Suppressor macrophage treated with lipopolysaccharide for 4 hours (primary cell): Measurements from ENCODE around the gene ETFA.

Source experiments
- DNase-seq: peaks from one replicate; pipeline ENCODE4 v3.0.0-alpha.2; 2020

The ETFA gene

DNA sequence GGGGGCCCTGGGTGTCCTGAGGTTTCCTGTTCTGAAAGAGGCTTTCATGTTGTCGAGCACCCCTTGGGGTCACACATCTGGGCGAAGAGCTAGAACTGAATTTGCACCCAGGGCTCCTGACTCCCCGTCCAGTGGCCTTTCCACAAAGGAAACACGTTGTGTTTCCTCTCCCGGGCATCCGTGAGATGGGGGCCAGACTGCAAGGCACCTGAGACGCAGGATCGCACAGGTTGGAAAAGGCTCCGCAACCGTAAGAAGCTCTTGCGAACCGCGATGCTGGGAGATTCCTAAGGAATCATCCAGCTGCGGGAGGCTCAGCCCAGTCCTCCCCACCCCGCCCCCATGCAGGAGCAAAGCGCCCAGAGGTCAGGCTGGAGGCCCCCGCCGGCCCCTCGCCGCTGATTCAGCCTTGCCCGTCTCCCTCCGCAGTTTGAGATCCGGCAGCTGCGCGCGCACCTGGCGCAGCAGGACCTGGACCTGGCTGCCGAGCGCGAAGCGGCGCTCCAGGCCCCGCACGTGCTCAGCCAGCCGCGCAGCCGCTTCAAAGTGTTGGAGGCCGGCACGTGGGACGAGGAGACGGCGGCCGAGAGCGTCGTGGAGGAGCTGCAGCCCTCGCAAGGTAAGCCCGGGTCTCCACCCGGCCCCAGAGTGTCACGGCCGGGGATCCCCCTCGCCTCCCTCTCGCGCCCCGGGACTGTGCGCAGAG is 119.6 kb downstream of the ETFA start:
- DNase-seq, result no peak

DNA sequence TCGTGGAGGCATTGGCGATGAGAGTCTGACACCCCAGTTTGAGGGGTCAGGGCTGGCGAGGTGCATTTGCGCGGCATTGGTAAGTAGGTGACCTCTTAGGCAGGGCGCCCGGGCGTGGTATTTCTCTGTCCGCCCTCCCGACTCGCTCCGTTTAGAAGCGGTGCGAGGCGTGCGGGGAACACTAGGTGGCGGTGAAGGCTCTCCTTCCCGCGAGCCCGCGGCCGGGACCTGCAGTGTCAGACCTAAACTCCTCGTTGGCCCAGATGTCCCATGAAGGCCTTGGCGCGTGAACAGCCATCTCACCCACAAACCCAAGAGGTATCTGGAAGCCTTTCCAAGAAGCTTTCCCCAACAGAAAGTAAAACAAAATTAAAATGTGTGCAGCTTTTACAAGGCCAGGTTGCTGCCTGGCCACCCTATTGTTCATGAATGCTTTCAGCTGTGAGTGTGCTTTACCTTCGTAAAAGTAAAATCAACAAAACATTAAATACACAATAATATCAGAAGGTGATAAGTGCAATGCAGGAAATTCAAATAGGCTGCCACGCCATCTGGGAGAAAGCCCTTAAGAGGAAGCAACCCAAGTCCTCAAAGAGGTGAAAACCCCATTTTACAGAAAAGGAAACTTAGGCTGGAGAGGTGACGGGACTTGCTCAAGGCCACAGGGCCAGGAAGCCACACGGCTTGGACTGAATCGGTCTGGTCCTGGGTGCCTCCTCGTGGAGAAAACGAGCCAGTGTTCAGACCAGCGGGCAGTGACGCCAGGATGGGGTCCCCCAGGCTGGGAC is 120.3 kb downstream of the ETFA start:
- peak; percentile 80 for DNase-seq

DNA sequence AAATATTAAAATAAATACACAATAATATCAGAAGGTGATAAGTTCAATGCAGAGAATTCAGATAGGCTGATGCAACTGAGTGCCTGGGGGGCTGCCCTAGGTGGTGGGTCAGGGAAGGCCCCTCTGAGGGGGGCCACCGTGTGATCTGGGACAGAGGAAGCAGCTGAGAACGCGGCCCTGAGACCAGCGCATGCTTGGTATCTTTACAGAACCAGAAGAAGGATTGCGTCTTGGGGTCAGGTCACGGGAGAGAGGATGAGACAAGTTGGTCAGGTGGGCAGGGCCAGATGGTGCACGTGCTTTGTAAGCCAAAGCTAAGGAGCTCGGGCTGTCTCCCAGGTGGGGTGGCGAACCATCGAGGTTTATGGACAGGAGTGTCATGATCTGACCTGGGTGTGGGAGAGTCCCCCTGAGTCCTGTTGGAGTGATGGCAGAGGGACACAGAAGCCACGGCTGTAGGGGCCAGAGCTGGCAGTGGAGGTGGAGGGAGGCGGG is 121.2 kb downstream of the ETFA start:
- no peak for DNase-seq

DNA sequence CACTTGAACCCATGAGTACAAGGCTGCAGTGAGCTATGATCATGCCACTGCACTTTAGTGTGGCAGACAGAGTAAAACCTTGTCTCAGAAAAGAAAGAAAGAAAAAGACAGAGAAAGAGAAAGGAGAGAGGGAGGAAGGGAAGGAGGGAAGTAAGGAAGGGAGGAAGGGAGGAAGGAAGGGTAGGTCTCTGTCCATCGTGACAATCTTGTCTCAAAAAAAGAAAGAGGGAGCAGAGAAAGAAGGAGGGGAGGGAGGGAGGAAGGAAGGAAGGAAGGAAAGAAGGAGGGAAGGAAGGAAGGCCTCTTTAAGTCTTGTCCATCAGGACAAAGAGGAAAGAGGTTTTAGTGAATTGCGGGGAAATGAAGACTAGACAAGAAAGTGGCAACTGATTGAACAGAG is 122.2 kb downstream of the ETFA start:
- no peak for DNase-seq

DNA sequence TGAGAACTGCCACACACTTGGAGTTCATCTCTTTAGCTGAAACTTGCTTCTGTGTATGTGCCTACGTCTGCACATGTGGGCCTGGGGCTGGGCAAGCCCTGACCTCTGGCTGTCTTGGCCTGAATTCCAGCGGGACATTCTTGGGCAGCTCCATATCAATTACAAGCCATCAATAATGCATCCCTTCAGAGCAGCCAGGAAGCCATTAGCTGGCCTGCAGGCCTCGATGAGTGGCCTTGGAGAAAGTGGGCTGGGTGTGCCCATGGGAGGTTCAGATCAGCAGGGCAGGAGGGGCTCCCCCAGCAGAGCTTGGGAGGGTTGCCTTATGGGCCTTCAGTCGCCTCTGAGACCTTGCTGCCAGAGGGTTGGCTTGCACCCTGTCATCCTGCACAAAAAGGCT is 124.1 kb downstream of the ETFA start:
- no peak for DNase-seq

DNA sequence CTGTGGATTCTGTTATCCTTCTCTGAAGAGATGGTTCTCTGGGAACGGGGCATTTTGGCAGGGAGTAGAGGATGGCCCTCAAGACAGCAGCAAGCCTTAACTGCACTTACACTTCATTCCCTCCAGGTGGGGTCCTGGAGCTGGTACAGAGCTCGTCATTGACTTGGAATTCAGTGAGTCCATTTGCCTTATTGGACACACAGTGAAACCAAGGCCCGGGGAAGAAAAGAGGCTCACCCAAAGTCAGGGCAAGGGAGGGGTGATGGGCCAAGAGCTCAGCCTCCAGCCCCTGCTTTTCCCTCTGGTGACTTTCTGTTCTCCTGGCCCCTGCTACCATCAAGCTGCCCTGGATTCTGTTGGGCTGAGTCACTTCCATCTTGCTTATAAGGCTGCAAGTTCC is 125.6 kb downstream of the ETFA start:
- DNase-seq, result peak; percentile 35

DNA sequence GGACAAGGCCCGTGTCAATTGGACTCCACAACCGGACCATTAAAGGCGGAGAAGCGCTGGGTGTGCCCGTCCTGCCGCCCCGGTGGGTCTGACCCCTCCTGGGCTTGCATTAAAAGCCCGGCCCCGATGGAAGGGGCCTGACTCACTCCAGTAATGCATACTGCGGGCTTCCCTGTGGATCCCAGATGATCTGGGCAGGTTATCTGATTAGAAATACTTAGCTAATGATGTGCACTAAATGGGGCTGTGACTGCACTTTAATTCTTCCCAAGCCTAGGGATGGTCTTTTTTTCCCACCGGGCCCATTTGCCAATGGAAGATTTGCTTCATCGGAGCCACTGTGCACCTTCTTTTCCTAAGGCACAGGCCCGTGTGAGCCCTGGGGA is 126.6 kb downstream of the ETFA start:
- no peak for DNase-seq

DNA sequence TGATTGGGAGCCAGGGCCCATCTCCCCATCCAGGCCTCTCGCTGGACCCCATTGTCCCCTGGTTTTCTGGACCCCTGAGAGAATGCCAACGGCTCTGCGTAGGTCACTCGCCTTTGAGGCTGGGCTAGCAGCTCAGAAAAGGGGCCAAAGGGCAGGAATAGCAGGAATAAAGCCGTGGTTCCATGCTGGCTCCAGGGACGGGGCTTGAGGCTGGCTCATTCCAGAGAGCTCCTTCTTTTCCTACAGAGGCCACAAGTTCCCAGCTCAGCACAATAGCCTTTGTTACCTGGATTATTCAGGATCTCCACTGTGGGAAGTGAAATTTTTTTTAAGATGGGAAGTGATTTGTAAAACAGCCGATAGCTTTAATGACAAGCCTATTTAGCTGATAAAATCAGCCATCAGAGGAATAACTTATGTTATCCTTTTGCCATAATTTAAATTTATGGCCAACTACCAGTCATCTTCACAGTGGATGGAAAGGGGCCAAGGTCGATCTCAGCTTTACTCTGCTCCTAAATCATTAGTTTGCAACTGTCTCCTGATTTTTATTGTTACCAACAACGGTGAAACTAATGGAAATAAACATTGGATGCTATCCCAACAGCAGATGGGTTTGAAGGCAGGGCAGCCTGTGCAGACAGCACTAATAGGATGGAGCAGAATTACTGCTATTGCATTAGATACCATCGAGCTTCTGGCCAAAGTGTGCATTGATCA is 127.2 kb downstream of the ETFA start:
- DNase-seq, result no peak

DNA sequence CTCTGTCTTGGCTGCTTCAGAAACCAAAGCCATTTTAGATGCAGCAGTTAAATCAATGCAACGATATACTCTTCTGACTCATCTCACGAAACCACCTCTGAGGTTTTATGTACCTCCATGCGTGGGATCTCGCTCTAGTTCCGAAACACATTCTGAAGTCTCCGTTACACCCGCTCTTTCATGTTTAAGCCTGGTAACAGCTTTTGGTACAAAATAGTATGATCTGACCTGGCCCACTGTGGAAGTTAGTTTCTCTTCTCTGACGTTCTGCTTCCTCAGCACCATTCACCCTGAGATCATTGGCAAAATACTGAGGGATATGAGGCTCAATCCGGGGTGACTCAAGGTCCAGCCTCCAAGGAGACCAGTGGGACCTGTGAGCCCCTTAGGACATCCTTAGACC is 129.6 kb downstream of the ETFA start:
- DNase-seq, result no peak

DNA sequence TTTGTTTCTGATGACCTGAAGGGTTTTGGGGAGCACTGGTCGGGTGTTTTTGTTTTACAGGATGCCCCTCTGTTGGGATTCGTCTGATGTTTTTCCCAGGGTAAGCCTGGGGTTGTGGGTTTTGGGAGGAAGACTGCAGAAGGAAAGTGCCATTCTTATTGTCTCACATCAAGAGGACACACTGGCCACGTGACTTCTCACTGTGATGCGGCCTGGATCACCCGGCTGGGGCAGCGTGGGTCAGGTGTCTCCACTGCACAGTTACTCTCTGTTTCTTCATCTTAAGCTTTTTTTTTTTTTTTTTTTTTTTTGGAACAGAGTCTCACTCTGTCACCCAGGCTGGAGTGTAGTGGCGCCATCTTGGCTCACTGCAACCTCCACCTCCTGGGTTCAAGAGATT is 130.9 kb downstream of the ETFA start:
- no peak for DNase-seq

DNA sequence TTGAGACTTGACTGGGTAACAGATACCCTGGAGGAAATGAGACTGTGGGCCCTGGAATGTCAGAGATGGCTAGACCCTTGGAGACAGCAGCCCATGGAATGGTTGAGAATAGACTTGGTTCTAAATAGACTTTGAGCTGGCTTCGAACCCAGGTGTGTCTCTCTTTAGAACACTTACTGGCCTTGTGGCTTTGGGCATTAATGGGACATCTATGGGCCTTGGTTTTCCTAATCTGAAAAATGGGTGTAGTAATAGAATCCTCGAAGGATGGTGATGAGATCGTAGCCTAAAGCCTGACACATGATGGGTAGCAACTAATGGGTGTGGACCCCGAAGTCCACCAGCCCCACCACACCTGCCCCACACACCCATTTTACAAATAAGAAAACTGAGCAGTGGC is 132.2 kb downstream of the ETFA start:
- DNase-seq, result no peak

DNA sequence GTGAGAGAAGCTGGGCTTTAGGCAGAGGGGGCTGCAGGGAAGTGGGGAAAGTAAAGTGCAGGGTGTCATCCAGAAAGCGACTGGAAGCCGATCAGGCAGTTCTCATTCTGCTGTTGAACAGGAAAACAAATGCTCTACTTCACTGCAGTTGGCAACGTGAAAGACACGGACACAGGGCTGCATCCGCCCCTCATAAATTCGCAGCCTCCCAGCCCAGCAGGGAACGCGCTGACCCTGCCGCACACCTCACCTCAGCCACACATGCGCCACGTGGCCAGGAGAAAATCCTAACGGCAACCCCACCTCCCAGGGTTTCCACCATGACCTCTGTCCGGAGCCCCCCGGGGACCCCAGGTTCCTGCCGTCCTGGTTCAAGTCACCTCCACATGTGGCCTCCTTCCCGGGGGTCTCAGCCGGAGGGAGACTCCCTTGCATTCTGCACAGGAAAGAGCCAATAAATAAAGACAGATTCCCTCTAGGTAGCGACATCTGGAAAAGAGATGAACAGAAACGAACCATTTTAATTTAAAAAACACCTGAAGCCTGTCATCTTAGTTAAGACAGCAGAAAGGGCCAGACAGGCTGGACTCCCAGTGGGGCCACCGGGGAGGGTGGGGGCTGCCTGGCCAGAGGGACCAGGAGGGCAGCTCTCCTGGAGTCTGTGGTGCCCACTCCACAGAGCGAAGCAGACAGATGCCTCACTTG is 132.8 kb downstream of the ETFA start:
- no peak for DNase-seq

DNA sequence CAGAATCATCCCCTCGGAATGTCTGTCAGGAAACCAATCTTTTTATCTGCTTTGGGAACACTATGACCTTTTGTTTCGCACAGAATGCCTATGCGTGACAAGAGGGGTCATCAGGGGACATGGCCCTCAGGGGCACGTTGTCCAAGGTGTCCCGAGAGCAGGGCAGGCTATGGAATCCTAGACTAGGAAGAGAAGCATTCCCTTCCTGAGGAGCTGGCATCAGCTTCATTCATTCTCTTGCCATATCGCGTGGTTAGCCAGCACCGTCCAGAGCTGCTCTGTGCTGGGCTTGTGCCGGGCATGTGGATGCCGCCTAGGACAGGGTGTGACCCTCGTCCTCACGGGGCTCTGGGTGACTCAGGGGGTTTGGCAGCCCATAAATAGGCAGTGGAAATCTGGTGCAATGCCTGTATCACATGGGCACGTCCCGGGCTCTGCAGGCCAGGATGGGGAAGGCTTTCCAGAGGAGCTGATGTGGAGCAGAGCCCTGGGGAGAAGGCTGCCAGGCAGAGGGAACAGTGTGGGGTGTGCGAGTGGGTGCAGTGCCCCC is 133.7 kb downstream of the ETFA start:
- DNase-seq, result no peak

DNA sequence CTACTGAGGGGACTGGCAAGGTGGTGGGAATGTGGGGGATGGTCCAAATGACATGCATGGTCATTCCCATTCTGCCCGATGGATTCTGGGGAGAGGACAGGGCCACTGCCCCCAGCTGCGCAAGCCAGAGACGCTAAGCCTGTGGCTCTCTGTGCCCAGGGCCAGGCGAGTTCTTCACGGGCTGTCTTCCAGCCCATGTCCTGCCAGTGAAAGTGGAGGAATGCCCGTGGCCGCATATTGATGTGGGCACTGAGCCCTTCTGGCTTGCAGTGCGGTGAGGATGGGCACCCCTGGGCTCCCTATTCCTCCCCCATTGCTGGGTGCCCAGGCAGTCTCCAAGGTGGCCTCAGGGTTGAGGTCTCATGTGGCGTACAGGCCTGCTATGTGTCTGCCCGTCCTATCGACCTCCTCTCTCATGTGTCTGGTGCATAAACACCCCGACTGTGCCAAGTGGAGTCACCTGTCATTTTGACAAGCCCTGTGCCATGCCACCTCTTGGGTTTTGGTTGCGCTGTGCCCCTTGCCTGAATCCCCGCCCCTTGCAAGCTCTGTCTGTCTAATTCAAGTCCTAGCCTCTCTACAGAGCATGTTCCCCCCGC is 134.7 kb downstream of the ETFA start:
- DNase-seq, result no peak

DNA sequence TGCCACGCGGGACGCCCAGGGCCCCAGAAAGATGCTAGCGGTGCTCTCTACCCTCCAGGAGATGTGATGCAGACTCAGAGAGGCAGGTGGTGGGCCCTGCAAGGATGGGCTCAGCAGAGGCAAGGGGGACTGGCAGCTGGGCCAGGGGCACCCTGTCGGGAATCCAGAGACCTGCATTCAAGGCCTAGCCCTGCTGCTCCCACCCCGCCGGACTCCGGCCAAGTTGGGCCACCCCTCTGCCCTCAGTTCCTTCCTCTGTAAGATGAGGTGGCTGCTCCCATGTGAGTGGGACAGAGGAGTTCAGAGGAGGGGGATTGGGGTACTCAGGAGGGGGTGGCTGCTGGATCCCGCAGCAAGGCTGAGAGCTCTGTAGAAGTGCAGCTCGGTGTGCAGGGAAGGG is 135.2 kb downstream of the ETFA start:
- no peak for DNase-seq

DNA sequence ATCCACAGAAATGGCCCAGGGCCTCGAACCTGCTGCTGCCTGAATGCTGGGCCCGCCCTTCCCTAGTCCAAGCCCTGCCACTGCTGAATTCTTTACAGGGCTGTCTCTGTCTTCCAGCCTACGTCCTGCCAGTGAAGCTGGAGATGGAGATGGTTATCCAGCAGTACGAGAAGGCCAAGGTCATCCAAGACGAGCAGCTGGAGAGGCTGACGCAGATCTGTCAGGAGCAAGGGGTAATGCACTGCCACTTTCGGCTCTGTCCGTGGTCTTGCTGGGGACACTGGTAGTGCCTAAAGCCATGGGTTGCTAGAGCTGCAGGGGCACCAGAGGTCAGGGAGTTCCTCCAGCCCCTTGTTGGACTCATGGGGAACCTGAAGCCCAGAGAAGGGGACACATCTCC is 135.8 kb downstream of the ETFA start:
- no peak for DNase-seq

DNA sequence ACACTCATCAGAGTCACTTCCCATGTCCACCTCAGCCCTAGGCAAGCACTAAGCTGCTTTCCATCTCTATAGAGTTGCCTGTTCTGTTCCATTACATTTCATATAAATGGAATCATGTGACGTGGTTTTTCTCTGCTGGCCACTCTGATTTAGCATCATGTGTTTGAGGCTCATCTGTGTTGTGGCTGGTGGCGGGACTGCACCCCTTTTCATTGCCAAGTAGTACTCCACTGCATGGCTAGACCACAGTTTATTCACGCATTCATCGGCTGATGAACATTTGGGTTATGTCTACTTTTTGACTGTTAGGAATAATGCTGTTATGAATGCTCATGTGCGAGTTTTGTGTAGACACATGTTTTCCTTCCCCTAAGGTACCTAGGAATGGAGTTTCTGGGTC is 136.6 kb downstream of the ETFA start:
- no peak for DNase-seq

DNA sequence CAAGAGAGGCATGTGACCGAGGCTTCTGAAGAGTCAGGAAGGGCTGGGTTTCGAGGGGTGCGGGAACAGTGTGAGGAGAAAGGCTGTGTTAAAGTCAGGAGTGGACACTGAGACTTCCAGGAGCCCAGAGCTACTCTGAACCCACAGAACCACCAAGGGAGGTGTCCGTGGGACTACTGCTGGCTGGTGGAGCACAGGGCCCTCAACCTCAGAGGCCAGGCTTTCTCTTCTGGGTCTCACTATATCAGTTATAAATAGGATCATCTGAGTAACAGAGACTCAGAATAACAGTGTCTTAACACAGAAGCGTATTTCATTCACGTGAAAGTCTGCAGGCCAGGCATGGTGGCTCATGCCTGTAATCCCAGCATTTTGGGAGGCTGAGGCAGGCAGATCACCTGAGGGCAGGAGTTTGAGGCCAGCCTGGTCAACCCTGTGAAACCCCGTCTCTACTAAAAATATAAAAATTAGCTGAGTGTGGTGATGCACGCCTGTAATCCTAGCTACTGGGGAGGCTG is 137.9 kb downstream of the ETFA start:
- DNase-seq, result no peak

DNA sequence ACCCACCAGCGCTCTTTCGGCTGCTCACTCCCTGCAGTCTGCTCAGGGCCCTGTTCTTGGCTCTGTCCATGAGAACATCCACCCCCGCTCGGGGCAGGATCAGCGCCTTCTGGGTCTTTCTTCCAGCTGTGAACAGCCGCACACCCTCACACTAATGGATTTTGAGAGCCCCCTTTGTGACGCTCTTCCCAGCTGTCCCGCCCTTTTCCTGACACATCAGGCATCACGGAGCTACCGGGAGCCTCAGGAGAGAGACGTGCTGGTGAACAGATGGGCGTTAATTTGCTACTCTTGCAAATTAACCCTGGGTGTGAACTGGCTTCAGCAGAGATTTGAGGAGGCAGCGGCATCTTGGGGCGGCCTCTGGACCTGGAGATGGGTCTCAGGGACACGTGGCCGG is 138.5 kb downstream of the ETFA start:
- no peak for DNase-seq

DNA sequence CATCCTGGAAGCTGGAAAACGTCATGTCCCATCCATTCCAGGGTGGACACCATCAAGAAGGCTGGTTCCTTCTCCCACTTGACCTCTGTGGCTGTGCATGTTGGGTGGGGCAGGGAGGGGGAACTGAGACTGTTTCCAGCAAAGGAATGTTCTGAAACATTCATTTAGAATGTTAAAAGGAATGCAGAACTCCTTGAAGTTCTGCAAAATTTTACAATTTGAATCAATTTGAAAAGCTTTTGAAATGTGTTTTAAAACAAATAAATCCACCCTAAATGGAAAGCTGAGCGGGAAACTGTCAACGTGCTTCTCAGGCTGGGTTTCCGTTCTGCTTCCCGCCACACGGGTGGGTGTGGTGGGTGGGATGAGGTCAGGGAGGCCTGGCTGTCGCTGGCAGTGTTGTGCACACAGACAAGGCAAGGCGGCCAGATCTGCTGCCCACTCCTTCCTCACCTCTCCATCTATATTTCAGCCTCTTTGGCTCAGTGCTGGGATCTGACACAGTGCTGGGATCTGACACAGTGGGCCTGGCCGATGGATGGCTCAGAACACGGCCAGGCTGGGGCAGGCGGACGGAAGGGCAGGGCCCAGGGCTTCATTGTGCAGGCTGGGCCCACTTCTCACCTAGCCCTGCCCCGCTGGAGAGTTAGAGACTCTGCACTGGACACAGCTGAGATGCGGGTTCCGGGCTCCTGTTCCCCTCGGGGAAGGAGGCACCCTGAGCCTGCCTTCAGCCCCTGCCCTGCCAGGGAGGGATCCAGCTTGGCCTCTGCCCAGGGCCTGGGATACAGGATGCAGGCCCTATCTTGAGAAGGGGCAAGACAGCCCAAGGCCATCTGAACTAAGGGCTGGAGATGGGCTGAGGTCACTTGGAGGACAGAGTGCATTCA is 141.1 kb downstream of the ETFA start:
- peak; percentile 73 for DNase-seq

DNA sequence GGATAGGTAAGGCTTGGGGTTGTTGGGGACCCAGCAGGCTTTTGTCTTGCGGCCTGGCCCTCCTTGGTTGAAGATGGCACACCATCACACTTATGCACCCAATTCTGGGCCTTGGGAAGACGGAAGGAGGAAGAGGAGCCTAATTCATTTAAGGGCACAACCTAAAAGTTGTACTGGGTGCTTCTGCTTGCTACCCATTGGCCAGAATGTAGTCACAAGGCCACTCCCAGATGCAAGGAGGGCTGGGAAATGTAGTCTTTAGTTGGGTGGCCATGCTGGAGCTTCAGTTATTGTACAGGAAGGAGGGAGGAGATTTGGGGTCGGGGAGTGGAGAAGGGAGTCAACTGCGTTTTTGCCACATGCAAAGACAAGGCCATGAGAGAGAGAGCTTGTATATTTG is 142.3 kb downstream of the ETFA start:
- peak; percentile 40 for DNase-seq
